ENCODE data around the gene RAMACL.

The RAMACL gene

GRCh38 chr6:166556863-166557322 is 29.6 kb downstream of the RAMACL start:
- Histone ChIP-seq H3K36me3 (ENCODE audit: control insufficient read depth in 1 of 2, insufficient read depth in 2 of 2, low read length in 2 of 2) (no peaks in the 10 kb centered on the region), H3K9ac (ENCODE audit: low read depth in 1 of 2, low read length in 2 of 2) (peak overlapping the region in 1 of 2 donors; percentile 36), H3K9me3 (ENCODE audit: control insufficient read depth in 1 of 2, low read length in 2 of 2) (peaks cover 0 to 2% of the 10 kb centered on the region in 2 donors), H3K4me3 (ENCODE audit: low read depth in 1 of 2, low read length in 2 of 2) (peak overlapping the region; percentile 48 to 53), H3K27me3 (ENCODE audit: control insufficient read depth in 1 of 2, insufficient read depth in 2 of 2, low read length in 2 of 2) (no peaks in the 10 kb centered on the region), H3K4me1 (ENCODE audit: control insufficient read depth in 1 of 2, insufficient read depth in 2 of 2, low read length in 2 of 2) (peaks cover 0 to 9% of the 10 kb centered on the region in 2 donors), H3K27ac (ENCODE audit: low read depth, low read length) (no peak overlapping the region)

- H3K4me1 ChIP-seq (ENCODE audit: control insufficient read depth in 1 of 2, insufficient read depth in 2 of 2, low read length in 2 of 2), result peaks cover 0 to 9% of the 10 kb centered on the region in 2 donors
- no peak overlapping the region for H3K4me3 ChIP-seq (ENCODE audit: low read depth in 1 of 2, low read length in 2 of 2)
- H3K9ac ChIP-seq (ENCODE audit: low read depth in 1 of 2, low read length in 2 of 2), result no peak overlapping the region
- no peaks in the 10 kb centered on the region for H3K36me3 ChIP-seq (ENCODE audit: control insufficient read depth in 1 of 2, insufficient read depth in 2 of 2, low read length in 2 of 2)
- no peaks in the 10 kb centered on the region for H3K27me3 ChIP-seq (ENCODE audit: control insufficient read depth in 1 of 2, insufficient read depth in 2 of 2, low read length in 2 of 2)
- H3K9me3 ChIP-seq (ENCODE audit: control insufficient read depth in 1 of 2, low read length in 2 of 2), result peaks cover 0 to 2% of the 10 kb centered on the region in 2 donors
- H3K27ac ChIP-seq (ENCODE audit: low read depth, low read length), result no peak overlapping the region
These were observed 30.1 kb downstream of the RAMACL start for GRCh38 chr6:166556336-166556735.

GRCh38 chr6:166555086-166555485 is 31.4 kb downstream of the RAMACL start:
- Histone ChIP-seq H3K36me3 (ENCODE audit: control insufficient read depth in 1 of 2, insufficient read depth in 2 of 2, low read length in 2 of 2) (no peaks in the 10 kb centered on the region), H3K4me3 (ENCODE audit: low read depth in 1 of 2, low read length in 2 of 2) (no peak overlapping the region), H3K9me3 (ENCODE audit: control insufficient read depth in 1 of 2, low read length in 2 of 2) (peaks cover 0 to 2% of the 10 kb centered on the region in 2 donors), H3K4me1 (ENCODE audit: control insufficient read depth in 1 of 2, insufficient read depth in 2 of 2, low read length in 2 of 2) (peaks cover 0 to 9% of the 10 kb centered on the region in 2 donors), H3K27me3 (ENCODE audit: control insufficient read depth in 1 of 2, insufficient read depth in 2 of 2, low read length in 2 of 2) (no peaks in the 10 kb centered on the region), H3K9ac (ENCODE audit: low read depth in 1 of 2, low read length in 2 of 2) (no peak overlapping the region), H3K27ac (ENCODE audit: low read depth, low read length) (no peak overlapping the region)

- Histone ChIP-seq H3K4me3 (ENCODE audit: low read depth in 1 of 2, low read length in 2 of 2) (no peak overlapping the region), H3K4me1 (ENCODE audit: control insufficient read depth in 1 of 2, insufficient read depth in 2 of 2, low read length in 2 of 2) (peaks cover 0 to 9% of the 10 kb centered on the region in 2 donors), H3K27ac (ENCODE audit: low read depth, low read length) (no peak overlapping the region), H3K9ac (ENCODE audit: low read depth in 1 of 2, low read length in 2 of 2) (no peak overlapping the region), H3K27me3 (ENCODE audit: control insufficient read depth in 1 of 2, insufficient read depth in 2 of 2, low read length in 2 of 2) (no peaks in the 10 kb centered on the region), H3K9me3 (ENCODE audit: control insufficient read depth in 1 of 2, low read length in 2 of 2) (no peaks in the 10 kb centered on the region), H3K36me3 (ENCODE audit: control insufficient read depth in 1 of 2, insufficient read depth in 2 of 2, low read length in 2 of 2) (no peaks in the 10 kb centered on the region)
These were observed 32.2 kb downstream of the RAMACL start for GRCh38 chr6:166554316-166554715.

- Histone ChIP-seq H3K27me3 (ENCODE audit: control insufficient read depth in 1 of 2, insufficient read depth in 2 of 2, low read length in 2 of 2) (no peaks in the 10 kb centered on the region), H3K36me3 (ENCODE audit: control insufficient read depth in 1 of 2, insufficient read depth in 2 of 2, low read length in 2 of 2) (no peaks in the 10 kb centered on the region), H3K4me3 (ENCODE audit: low read depth in 1 of 2, low read length in 2 of 2) (no peak overlapping the region), H3K27ac (ENCODE audit: low read depth, low read length) (no peak overlapping the region), H3K9ac (ENCODE audit: low read depth in 1 of 2, low read length in 2 of 2) (no peak overlapping the region), H3K9me3 (ENCODE audit: control insufficient read depth in 1 of 2, low read length in 2 of 2) (no peaks in the 10 kb centered on the region), H3K4me1 (ENCODE audit: control insufficient read depth in 1 of 2, insufficient read depth in 2 of 2, low read length in 2 of 2) (peaks cover 0 to 9% of the 10 kb centered on the region in 2 donors)
These were observed 32.8 kb downstream of the RAMACL start for GRCh38 chr6:166553563-166554271.

GRCh38 chr6:166552600-166552999 is 33.9 kb downstream of the RAMACL start:
- Histone ChIP-seq H3K9me3 (ENCODE audit: control insufficient read depth in 1 of 2, low read length in 2 of 2) (no peaks in the 10 kb centered on the region), H3K27ac (ENCODE audit: low read depth, low read length) (no peak overlapping the region), H3K4me3 (ENCODE audit: low read depth in 1 of 2, low read length in 2 of 2) (no peak overlapping the region), H3K36me3 (ENCODE audit: control insufficient read depth in 1 of 2, insufficient read depth in 2 of 2, low read length in 2 of 2) (no peaks in the 10 kb centered on the region), H3K4me1 (ENCODE audit: control insufficient read depth in 1 of 2, insufficient read depth in 2 of 2, low read length in 2 of 2) (peaks cover 0 to 9% of the 10 kb centered on the region in 2 donors), H3K9ac (ENCODE audit: low read depth in 1 of 2, low read length in 2 of 2) (no peak overlapping the region), H3K27me3 (ENCODE audit: control insufficient read depth in 1 of 2, insufficient read depth in 2 of 2, low read length in 2 of 2) (no peaks in the 10 kb centered on the region)

GRCh38 chr6:166551754-166552495 is 34.6 kb downstream of the RAMACL start:
- Histone ChIP-seq H3K27ac (ENCODE audit: low read depth, low read length) (no peak overlapping the region), H3K27me3 (ENCODE audit: control insufficient read depth in 1 of 2, insufficient read depth in 2 of 2, low read length in 2 of 2) (no peaks in the 10 kb centered on the region), H3K4me3 (ENCODE audit: low read depth in 1 of 2, low read length in 2 of 2) (no peak overlapping the region)

GRCh38 chr6:166546653-166547052 is 39.8 kb downstream of the RAMACL start:
- H3K9ac ChIP-seq (ENCODE audit: low read depth in 1 of 2, low read length in 2 of 2), result no peak overlapping the region
- H3K27ac ChIP-seq (ENCODE audit: low read depth, low read length), result no peak overlapping the region
- H3K4me3 ChIP-seq (ENCODE audit: low read depth in 1 of 2, low read length in 2 of 2), result no peak overlapping the region
- no peaks in the 10 kb centered on the region for H3K9me3 ChIP-seq (ENCODE audit: control insufficient read depth in 1 of 2, low read length in 2 of 2)
- H3K36me3 ChIP-seq (ENCODE audit: control insufficient read depth in 1 of 2, insufficient read depth in 2 of 2, low read length in 2 of 2), result no peaks in the 10 kb centered on the region
- no peaks in the 10 kb centered on the region for H3K27me3 ChIP-seq (ENCODE audit: control insufficient read depth in 1 of 2, insufficient read depth in 2 of 2, low read length in 2 of 2)
- peaks cover 0 to 3% of the 10 kb centered on the region in 2 donors for H3K4me1 ChIP-seq (ENCODE audit: control insufficient read depth in 1 of 2, insufficient read depth in 2 of 2, low read length in 2 of 2)

More at GRCh38 chr6:166551754-166552495, 34.6 kb downstream of the RAMACL start:
- no peaks in the 10 kb centered on the region for H3K9me3 ChIP-seq (ENCODE audit: control insufficient read depth in 1 of 2, low read length in 2 of 2)
- H3K36me3 ChIP-seq (ENCODE audit: control insufficient read depth in 1 of 2, insufficient read depth in 2 of 2, low read length in 2 of 2), result no peaks in the 10 kb centered on the region
- no peak overlapping the region for H3K9ac ChIP-seq (ENCODE audit: low read depth in 1 of 2, low read length in 2 of 2)
- peaks cover 0 to 6% of the 10 kb centered on the region in 2 donors for H3K4me1 ChIP-seq (ENCODE audit: control insufficient read depth in 1 of 2, insufficient read depth in 2 of 2, low read length in 2 of 2)

GRCh38 chr6:166545156-166546034 is 41.1 kb downstream of the RAMACL start:
- Histone ChIP-seq H3K9me3 (ENCODE audit: control insufficient read depth in 1 of 2, low read length in 2 of 2) (no peaks in the 10 kb centered on the region), H3K27ac (ENCODE audit: low read depth, low read length) (no peak overlapping the region), H3K9ac (ENCODE audit: low read depth in 1 of 2, low read length in 2 of 2) (no peak overlapping the region), H3K36me3 (ENCODE audit: control insufficient read depth in 1 of 2, insufficient read depth in 2 of 2, low read length in 2 of 2) (no peaks in the 10 kb centered on the region), H3K4me1 (ENCODE audit: control insufficient read depth in 1 of 2, insufficient read depth in 2 of 2, low read length in 2 of 2) (peaks cover 6 to 14% of the 10 kb centered on the region in 2 donors), H3K27me3 (ENCODE audit: control insufficient read depth in 1 of 2, insufficient read depth in 2 of 2, low read length in 2 of 2) (no peaks in the 10 kb centered on the region), H3K4me3 (ENCODE audit: low read depth in 1 of 2, low read length in 2 of 2) (no peak overlapping the region)

- peaks cover 7 to 15% of the 10 kb centered on the region in 2 donors for H3K4me1 ChIP-seq (ENCODE audit: control insufficient read depth in 1 of 2, insufficient read depth in 2 of 2, low read length in 2 of 2)
- no peaks in the 10 kb centered on the region for H3K27me3 ChIP-seq (ENCODE audit: control insufficient read depth in 1 of 2, insufficient read depth in 2 of 2, low read length in 2 of 2)
- H3K4me3 ChIP-seq (ENCODE audit: low read depth in 1 of 2, low read length in 2 of 2), result no peak overlapping the region
- no peak overlapping the region for H3K27ac ChIP-seq (ENCODE audit: low read depth, low read length)
- H3K9ac ChIP-seq (ENCODE audit: low read depth in 1 of 2, low read length in 2 of 2), result no peak overlapping the region
- no peaks in the 10 kb centered on the region for H3K36me3 ChIP-seq (ENCODE audit: control insufficient read depth in 1 of 2, insufficient read depth in 2 of 2, low read length in 2 of 2)
- H3K9me3 ChIP-seq (ENCODE audit: control insufficient read depth in 1 of 2, low read length in 2 of 2), result no peaks in the 10 kb centered on the region
These were observed 42.2 kb downstream of the RAMACL start for GRCh38 chr6:166544296-166544605.
